ENCODE results near the gene UBE2E3.

The UBE2E3 gene

DNA sequence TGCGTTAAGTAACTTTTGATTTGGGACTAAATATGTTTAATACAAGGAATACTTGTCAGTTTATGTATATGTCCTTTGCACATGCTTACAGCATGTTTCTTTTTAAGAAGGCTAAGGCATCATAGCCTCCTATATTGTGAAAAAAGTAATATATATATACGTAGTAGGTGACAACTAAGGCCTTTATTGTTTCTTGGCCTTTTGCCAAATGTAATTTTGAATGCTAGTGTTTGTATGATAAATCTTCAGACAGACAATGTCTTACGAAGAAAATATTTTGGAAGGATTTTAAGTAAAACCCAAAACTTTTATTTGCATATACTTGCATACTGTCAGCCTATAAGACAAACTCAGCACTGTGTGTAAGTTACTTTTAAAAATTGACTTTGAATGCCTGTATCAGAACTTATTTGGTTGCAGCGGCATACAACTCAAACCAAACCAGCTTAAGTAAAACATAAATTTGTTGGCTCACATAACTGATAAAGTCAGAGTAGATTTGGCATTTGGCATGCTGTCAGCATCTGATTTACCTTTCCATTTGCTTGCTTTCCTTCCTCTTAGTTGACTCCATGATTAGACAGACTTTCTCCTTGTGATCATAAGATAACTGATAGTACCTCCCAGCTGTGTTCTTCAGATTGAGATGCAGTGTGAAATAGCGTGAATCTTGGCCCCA lies 24.4 kb downstream of the UBE2E3 start:
- TF ChIP-seq, protein P1, sequence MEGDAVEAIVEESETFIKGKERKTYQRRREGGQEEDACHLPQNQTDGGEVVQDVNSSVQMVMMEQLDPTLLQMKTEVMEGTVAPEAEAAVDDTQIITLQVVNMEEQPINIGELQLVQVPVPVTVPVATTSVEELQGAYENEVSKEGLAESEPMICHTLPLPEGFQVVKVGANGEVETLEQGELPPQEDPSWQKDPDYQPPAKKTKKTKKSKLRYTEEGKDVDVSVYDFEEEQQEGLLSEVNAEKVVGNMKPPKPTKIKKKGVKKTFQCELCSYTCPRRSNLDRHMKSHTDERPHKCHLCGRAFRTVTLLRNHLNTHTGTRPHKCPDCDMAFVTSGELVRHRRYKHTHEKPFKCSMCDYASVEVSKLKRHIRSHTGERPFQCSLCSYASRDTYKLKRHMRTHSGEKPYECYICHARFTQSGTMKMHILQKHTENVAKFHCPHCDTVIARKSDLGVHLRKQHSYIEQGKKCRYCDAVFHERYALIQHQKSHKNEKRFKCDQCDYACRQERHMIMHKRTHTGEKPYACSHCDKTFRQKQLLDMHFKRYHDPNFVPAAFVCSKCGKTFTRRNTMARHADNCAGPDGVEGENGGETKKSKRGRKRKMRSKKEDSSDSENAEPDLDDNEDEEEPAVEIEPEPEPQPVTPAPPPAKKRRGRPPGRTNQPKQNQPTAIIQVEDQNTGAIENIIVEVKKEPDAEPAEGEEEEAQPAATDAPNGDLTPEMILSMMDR (conservative IDR thresholded peaks at IDR 0.05; ENCODE audit: low read length) = no peak
- no peak overlapping the region for H3K4me3 ChIP-seq (ENCODE audit: low read length)
- DNase-seq (ENCODE audit: low read depth) = no peak

DNA sequence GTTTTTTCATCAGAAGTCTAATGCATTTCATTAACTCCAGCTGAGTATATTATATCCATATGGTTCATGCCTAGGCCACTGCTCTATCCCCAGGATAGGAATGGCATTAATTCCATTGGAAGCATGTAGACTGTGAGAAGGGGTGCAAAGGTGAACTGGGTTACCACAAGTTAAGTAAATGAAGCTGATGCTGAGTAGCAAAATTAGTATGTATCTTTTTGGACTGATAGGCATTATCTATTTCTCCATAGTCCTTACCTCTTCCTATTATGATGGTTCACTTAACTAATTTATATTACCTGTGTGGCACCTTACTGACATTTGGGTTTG lies 24.9 kb downstream of the UBE2E3 start:
- DNase-seq (ENCODE audit: low read depth) = no peak
- TF ChIP-seq, protein P1 (conservative IDR thresholded peaks at IDR 0.05; ENCODE audit: low read length) = no peak
- no peak overlapping the region for H3K4me3 ChIP-seq (ENCODE audit: low read length)

DNA sequence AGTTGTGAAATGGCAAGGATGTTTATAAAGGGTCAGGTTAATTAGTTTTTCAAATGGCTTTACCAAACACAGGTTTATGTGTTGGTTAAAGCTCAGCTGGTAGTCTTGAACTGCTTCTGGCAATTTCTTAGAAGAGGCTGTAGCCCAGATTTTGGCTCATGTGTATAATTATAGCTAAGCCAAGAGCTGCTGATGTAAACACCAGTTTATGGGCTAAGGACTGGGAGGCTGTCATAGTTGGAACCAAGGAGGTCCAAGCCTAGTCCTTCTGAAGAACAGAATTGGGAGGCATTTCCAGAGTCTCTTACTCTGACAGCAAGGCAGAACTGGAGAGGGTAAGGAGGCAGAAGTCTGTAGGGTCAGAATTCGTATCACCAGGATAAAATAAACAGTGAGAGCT lies 25.4 kb downstream of the UBE2E3 start:
- TF ChIP-seq, protein P1 (conservative IDR thresholded peaks at IDR 0.05; ENCODE audit: low read length) = no peak
- H3K4me3 ChIP-seq (ENCODE audit: low read length) = no peak overlapping the region
- DNase-seq (ENCODE audit: low read depth) = no peak

DNA sequence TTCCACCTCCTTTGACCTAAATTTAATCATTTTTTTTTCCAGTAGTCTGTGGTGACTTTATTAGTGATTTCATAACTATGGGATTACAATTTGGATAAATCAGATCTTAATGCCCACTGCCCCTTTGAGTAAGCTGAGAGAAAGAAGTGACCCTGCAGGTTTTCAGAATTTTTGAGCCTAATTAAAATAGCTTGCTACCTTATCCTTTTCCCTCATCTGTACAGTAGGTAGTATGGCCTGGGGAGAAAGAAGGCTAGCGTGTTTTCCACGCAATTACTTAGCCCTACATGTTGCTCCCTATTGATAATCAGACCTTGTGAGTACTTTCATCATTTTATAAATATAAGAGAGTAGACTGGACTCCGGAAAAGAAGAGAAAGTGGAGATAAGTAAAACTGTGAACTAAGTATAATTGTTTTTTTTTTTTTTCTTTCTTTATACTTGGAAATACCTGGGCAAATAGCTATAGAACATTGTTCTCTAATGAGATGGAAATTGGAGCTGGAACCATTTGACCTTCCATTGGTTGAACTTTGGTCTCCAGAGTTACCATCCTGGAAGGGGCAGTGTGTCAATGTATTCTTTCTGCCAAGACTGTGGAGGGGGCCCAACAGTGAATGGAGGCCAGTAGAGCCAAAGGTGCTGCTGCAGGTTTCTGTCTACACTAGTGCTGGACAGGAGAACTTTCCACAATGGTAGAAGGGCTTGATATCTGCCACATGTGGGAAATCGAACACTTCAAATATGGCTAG lies 26.9 kb downstream of the UBE2E3 start:
- H3K4me3 ChIP-seq (ENCODE audit: low read length) = no peak overlapping the region
- no peak for DNase-seq (ENCODE audit: low read depth)
- TF ChIP-seq, protein P1 (conservative IDR thresholded peaks at IDR 0.05; ENCODE audit: low read length) = no peak

DNA sequence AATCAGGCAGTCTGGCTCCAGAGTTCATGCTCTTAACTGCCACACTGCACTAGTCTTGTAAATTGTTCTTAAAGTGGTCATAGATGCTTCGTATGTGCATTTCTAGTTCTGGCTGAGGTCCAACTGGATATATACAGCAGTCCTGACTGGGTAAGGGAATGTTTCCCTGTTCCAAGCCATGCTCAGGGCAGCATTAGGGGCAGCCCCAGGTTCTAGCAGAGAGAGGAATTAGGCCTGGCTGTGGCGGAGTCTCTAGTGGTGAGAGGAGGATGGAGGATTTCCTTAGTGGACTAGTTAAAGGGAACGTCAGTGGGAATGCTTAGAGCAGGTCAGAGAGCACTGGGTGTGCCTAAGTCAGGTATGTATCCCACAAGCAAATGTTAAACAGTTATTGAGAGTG lies 28.0 kb downstream of the UBE2E3 start:
- TF ChIP-seq, protein P1 (conservative IDR thresholded peaks at IDR 0.05; ENCODE audit: low read length) = no peak

DNA sequence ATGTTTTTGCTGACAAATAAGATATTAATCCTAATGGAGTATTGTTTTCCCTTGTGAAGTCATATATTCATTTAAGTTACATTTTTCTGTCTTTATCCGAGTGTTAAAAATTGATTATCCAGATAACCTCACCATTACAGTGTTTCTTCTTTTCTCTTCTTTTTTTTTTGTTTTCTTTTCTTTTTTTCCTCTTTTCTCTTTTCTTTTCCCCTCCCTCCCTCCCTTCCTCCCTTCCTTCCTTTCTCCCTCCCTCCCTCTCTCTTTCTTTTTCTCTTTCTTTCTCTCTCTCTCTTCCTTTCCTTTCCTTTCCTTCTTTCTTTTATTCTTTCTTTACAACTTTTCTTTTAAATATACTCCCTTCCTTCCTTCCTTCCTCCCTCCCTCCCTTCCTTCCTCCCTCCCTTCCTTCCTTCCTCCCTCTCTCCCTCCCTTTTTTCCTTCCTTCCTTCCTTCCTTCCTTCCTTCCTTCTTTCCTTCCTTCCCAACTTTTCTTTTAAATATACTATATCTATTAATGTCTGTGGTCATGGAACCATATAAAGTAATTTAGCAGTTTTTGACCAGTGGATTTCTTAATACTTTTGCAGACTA lies 40.9 kb downstream of the UBE2E3 start:
- DNase-seq (ENCODE audit: low read depth) = no peak
- no peak overlapping the region for H3K4me3 ChIP-seq (ENCODE audit: low read length)
- TF ChIP-seq, protein P1 (conservative IDR thresholded peaks at IDR 0.05; ENCODE audit: low read length) = no peak

More for the DNA sequence above, 28.0 kb downstream of the UBE2E3 start:
- DNase-seq (ENCODE audit: low read depth) = no peak
- H3K4me3 ChIP-seq (ENCODE audit: low read length) = no peak overlapping the region

DNA sequence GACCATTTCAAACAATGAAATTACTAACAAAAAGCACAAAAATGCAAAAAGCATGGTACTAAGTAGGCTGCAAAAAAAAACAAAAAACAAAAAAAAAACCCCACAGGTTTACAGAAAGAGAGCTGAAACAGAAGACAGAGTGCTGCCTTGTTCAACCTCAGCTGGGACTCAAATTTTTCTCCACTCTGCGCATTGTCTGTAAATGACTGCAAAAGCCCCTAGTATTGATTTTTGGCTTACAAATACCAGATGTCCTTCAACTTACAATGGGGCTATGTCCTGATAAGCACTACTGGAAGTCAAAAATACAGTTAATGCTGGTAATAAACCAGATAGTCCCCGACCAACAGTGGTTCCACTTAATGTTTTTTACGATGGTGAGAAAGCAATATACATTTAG lies 42.2 kb downstream of the UBE2E3 start:
- H3K4me3 ChIP-seq (ENCODE audit: low read length) = no peak overlapping the region
- no peak for DNase-seq (ENCODE audit: low read depth)
- TF ChIP-seq, protein P1 (conservative IDR thresholded peaks at IDR 0.05; ENCODE audit: low read length) = no peak

Data from AG10803 (cell line).